H9 (cell line): ENCODE results near the gene RS1. TPM values are rescaled to one million over a fixed set of nuclear protein-coding genes. Genes with fewer than 3 reads are reported as not detected.

ENCODE experiments used
- DNase-seq: peaks from one replicate; pipeline ENCODE4 v3.0.0-alpha.2; 2017
- H2AFZ ChIP-seq: one replicate; pipeline ENCODE4 v1.6.1; 2013; ENCODE audit warnings: mild to moderate bottlenecking, low read length, control low read depth, moderate library complexity
- H2AK5ac ChIP-seq: 2 replicates; pipeline ENCODE4 v1.6.1; 2013; ENCODE audit warnings: low read length, control low read depth, mixed read lengths; ENCODE audit not compliant: insufficient read length
- H2BK120ac ChIP-seq: one replicate; pipeline ENCODE4 v1.6.1; 2013; ENCODE audit warnings: low read depth, mild to moderate bottlenecking, low read length, control low read depth, inconsistent platforms; ENCODE audit not compliant: poor library complexity, severe bottlenecking
- H2BK12ac ChIP-seq: 2 replicates; pipeline ENCODE4 v1.6.1; 2013; ENCODE audit warnings: low read length, control low read depth, mixed read lengths, low read depth; ENCODE audit not compliant: insufficient read length
- H2BK15ac ChIP-seq: 2 replicates; pipeline ENCODE4 v1.6.1; 2013; ENCODE audit warnings: low read depth, low read length, control low read depth
- H2BK20ac ChIP-seq: one replicate; pipeline ENCODE4 v1.6.1; 2013; ENCODE audit warnings: low read depth, mild to moderate bottlenecking, low read length, control low read depth, inconsistent platforms; ENCODE audit not compliant: poor library complexity, severe bottlenecking
- H2BK5ac ChIP-seq: 2 replicates; pipeline ENCODE4 v1.6.1; 2013; ENCODE audit warnings: low read length, control low read depth, mixed read lengths; ENCODE audit not compliant: insufficient read length
- H3K14ac ChIP-seq: 2 replicates; pipeline ENCODE4 v1.6.1; 2013; ENCODE audit warnings: low read length, control low read depth; ENCODE audit not compliant: insufficient read depth
- H3K18ac ChIP-seq: 2 replicates; pipeline ENCODE4 v1.6.1; 2013; ENCODE audit warnings: low read depth, mild to moderate bottlenecking, mixed read lengths, low read length, control low read depth; ENCODE audit not compliant: insufficient read length
- H3K23ac ChIP-seq: 2 replicates; pipeline ENCODE4 v1.6.1; 2013; ENCODE audit warnings: low read length, control low read depth, mixed read lengths, low read depth; ENCODE audit not compliant: insufficient read length
- H3K23me2 ChIP-seq: 2 replicates; pipeline ENCODE4 v1.6.1; 2013; ENCODE audit warnings: low read depth, mild to moderate bottlenecking, mixed read lengths, low read length, control low read depth; ENCODE audit not compliant: insufficient read length, poor library complexity, severe bottlenecking
- H3K27ac ChIP-seq: 2 replicates; pipeline ENCODE4 v1.5.1; 2013; ENCODE audit warnings: low read length, control low read depth, mixed read lengths, low read depth; ENCODE audit not compliant: insufficient read length
- H3K27me3 ChIP-seq: 2 replicates; pipeline ENCODE4 v1.6.1; 2013; ENCODE audit warnings: low read length, control low read depth, inconsistent platforms; ENCODE audit not compliant: insufficient read depth
- H3K4ac ChIP-seq: 2 replicates; pipeline ENCODE4 v1.6.1; 2013; ENCODE audit warnings: low read depth, mild to moderate bottlenecking, control low read depth, inconsistent platforms, low read length, moderate library complexity
- H3K4me1 ChIP-seq: 2 replicates; pipeline ENCODE4 v1.6.1; 2013; ENCODE audit warnings: low read length, control low read depth, inconsistent platforms; ENCODE audit not compliant: insufficient read depth
- H3K4me2 ChIP-seq: 2 replicates; pipeline ENCODE4 v1.6.1; 2013; ENCODE audit warnings: low read length, control low read depth, mixed read lengths; ENCODE audit not compliant: insufficient read length, insufficient read depth
- H3K56ac ChIP-seq: 2 replicates; pipeline ENCODE4 v1.6.1; 2013; ENCODE audit warnings: low read depth, mild to moderate bottlenecking, mixed read lengths, low read length, control low read depth; ENCODE audit not compliant: insufficient read length
- H3K79me1 ChIP-seq: 2 replicates; pipeline ENCODE4 v1.6.1; 2013; ENCODE audit warnings: low read depth, mild to moderate bottlenecking, moderate library complexity, low read length, control low read depth, inconsistent platforms; ENCODE audit not compliant: insufficient read depth, poor library complexity, severe bottlenecking
- H3K79me2 ChIP-seq: 2 replicates; pipeline ENCODE4 v1.6.1; 2013; ENCODE audit warnings: low read length, control low read depth, inconsistent platforms; ENCODE audit not compliant: insufficient read depth
- H3K9ac ChIP-seq: 2 replicates; pipeline ENCODE4 v1.6.1; 2013; ENCODE audit warnings: low read length, control low read depth, mixed read lengths; ENCODE audit not compliant: insufficient read length; ENCODE audit errors: extremely low read depth
- H3K9me3 ChIP-seq: one replicate; pipeline ENCODE4 v1.6.1; 2013; ENCODE audit warnings: low read depth, low read length, inconsistent platforms; ENCODE audit not compliant: control insufficient read depth
- H3T11ph ChIP-seq: one replicate; pipeline ENCODE4 v1.6.1; 2013; ENCODE audit warnings: mild to moderate bottlenecking, low read length, control low read depth, inconsistent platforms
- H4K20me1 ChIP-seq: one replicate; pipeline ENCODE4 v1.6.1; 2013; ENCODE audit not compliant: control insufficient read depth, insufficient read length, insufficient read depth
- H4K5ac ChIP-seq: 2 replicates; pipeline ENCODE4 v1.6.1; 2013; ENCODE audit warnings: low read depth, mild to moderate bottlenecking, mixed read lengths, low read length, control low read depth; ENCODE audit not compliant: insufficient read length
- H4K8ac ChIP-seq: replicated peaks from 2 replicates; pipeline ENCODE4 v1.6.1; 2013; ENCODE audit warnings: low read length, control low read depth, mixed read lengths, low read depth; ENCODE audit not compliant: insufficient read length
- H4K91ac ChIP-seq: 2 replicates; pipeline ENCODE4 v1.6.1; 2013; ENCODE audit warnings: low read depth, mild to moderate bottlenecking, moderate library complexity, mixed read lengths, low read length, control low read depth; ENCODE audit not compliant: insufficient read length
- H3K27ac Mint-ChIP-seq, 3 experiments: 2 replicates in 2 of 3; 3 replicates in 1 of 3; pipeline ENCODE4 v1.8.0; 2020 to 2021; ENCODE audit warnings: mixed read lengths in 3 of 3, mild to moderate bottlenecking in 1 of 3, moderate library complexity in 1 of 3
- H3K27me3 Mint-ChIP-seq: 2 replicates; pipeline ENCODE4 v1.8.0; 2021; ENCODE audit warnings: low read depth, mild to moderate bottlenecking, moderate library complexity, mixed read lengths
- H3K36me3 Mint-ChIP-seq, 3 experiments: 2 replicates in 2 of 3; 3 replicates in 1 of 3; pipeline ENCODE4 v1.8.0; 2020 to 2021; ENCODE audit warnings: low read depth in 3 of 3, mixed read lengths in 3 of 3; ENCODE audit not compliant: insufficient read depth in 1 of 3
- H3K4me1 Mint-ChIP-seq, 2 experiments: 2 replicates each; pipeline ENCODE4 v1.8.0; 2020; ENCODE audit warnings: mixed read lengths in 2 of 2
- H3K4me3 Mint-ChIP-seq, 2 experiments: 2 replicates in 1 of 2; 3 replicates in 1 of 2; pipeline ENCODE4 v1.8.0; 2020 to 2021; ENCODE audit warnings: mild to moderate bottlenecking in 2 of 2, mixed read lengths in 2 of 2, moderate library complexity in 1 of 2
- H3K9me3 Mint-ChIP-seq, 2 experiments: 2 replicates in 1 of 2; 3 replicates in 1 of 2; pipeline ENCODE4 v1.8.0; 2020; ENCODE audit warnings: mild to moderate bottlenecking in 2 of 2, mixed read lengths in 2 of 2, moderate library complexity in 1 of 2
- CTCF ChIP-seq: fragments of 200-600 bp; sonication (generic); conservative IDR thresholded peaks from 3 replicates; pipeline ENCODE4 v1.8.0; 2021; ENCODE audit warnings: antibody characterized with exemption, mild to moderate bottlenecking
- WGBS: extraction: QIAGEN DNeasy Blood & Tissue Kit; methylation state at CpG from one replicate; pipeline ENCODE4 v1.1.7; 2013; ENCODE audit warnings: missing lambda C conversion rate, low lambda C conversion rate, mixed read lengths; ENCODE audit not compliant: insufficient read length; ENCODE audit errors: extremely low coverage; 5-methylcytosine and 5-hydroxymethylcytosine counted together
- total RNA-seq: library from RNA; stranded (reverse); gene quantifications from 2 replicates; pipeline ENCODE4 v1.2.1, GENCODE V29; 2021

The RS1 gene
- total RNA-seq, 1 experiment from 2014 or later, result not detected

DNA sequence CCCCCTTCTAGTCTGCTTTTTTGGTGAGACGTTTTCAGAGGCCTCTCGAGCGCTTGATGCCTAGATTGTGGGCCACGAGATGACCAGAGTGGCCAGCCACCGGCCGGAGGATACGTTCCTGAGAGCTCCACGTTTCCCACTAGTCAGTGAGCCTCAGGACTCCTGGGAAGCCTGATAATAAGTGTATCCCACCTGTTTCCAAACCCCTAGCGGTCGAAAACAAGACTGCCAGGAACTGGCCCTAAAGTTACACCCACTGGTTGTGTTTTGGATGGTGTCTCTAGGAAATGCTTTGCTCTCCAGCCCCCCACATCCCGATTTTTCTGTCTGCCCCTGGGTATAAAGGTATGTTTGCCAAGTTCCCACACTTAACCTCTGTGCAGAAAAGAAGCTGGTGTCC, 4.6 kb upstream of the RS1 start:
- H2BK12ac ChIP-seq, result no peak overlapping the region
- peak; percentile 59 for TF ChIP-seq CTCF
- H3K9me3 ChIP-seq, result peaks cover 37% of the 10 kb centered on the region
- H2BK20ac ChIP-seq, result no peak overlapping the region
- H3K79me2 ChIP-seq, result peaks cover 3% of the 10 kb centered on the region; the same call in 1 of the 2 replicates
- no peaks in the 10 kb centered on the region for H3K27me3 ChIP-seq
- H3K14ac ChIP-seq, result no peak overlapping the region
- no peak overlapping the region for H2BK5ac ChIP-seq
- no peak overlapping the region for H2BK15ac ChIP-seq
- peaks cover 3% of the 10 kb centered on the region for H3K23me2 ChIP-seq
- Mint-ChIP-seq H3K4me1 (peaks cover 0 to 6% of the 10 kb centered on the region in 2 experiments; a peak in 2 of 4 replicates), H3K27me3 (peaks cover 6% of the 10 kb centered on the region), H3K36me3 (peaks cover 0 to 5% (median 2%) of the 10 kb centered on the region in 3 experiments; a peak in 4 of 7 replicates), H3K4me3 (peak overlapping the region in 1 of 2 experiments; percentile 69; a peak in 2 of 5 replicates), H3K27ac (no peak overlapping the region), H3K9me3 (peaks cover 58 to 70% of the 10 kb centered on the region in 2 experiments)
- H3K4ac ChIP-seq, result no peak overlapping the region
- no peak overlapping the region for H3K56ac ChIP-seq
- no peaks in the 10 kb centered on the region for H4K20me1 ChIP-seq
- H3K23ac ChIP-seq, result no peak overlapping the region
- H4K8ac ChIP-seq, result no peak overlapping the region
- no peak overlapping the region for H3T11ph ChIP-seq
- DNase-seq, result peak; percentile 47
- no CpG with 5 or more reads among the region's 11 CpGs for WGBS
- no peak overlapping the region for H3K9ac ChIP-seq
- no peak overlapping the region for H4K5ac ChIP-seq
- no peak overlapping the region for H2AK5ac ChIP-seq
- H2AFZ ChIP-seq, result no peak overlapping the region
- H3K79me1 ChIP-seq, result no peaks in the 10 kb centered on the region
- H3K4me1 ChIP-seq, result no peaks in the 10 kb centered on the region; the same call in 1 of the 2 replicates
- no peak overlapping the region for H3K18ac ChIP-seq
- no peak overlapping the region for H3K4me2 ChIP-seq
- H3K27ac ChIP-seq, result no peak overlapping the region
- H2BK120ac ChIP-seq, result no peak overlapping the region
- H4K91ac ChIP-seq, result no peak overlapping the region
